ENCODE results near the gene UPP1. TPM values are rescaled to one million over a fixed set of nuclear protein-coding genes. Genes with fewer than 3 reads are reported as not detected.

The UPP1 gene
- total and polyA plus RNA-seq, 2 of the 4 experiments (the other 2 are of a cell fraction), result 3.9 to 14.5 TPM

GRCh38 chr7:48149058-48149457 is 60.0 kb downstream of the UPP1 start:
- in situ Hi-C loops (cut with MboI; ENCODE audit: low sequenced_read_pairs) (no loop called here), dilution Hi-C loops (cut with HindIII; ENCODE audit: low sequenced_read_pairs, unreplicated experiment) (no loop called here), intact Hi-C loops (cut with micrococcal nuclease) (no loop called here)
- BruUV-seq (replicated peaks), result no TSS peak
- Histone ChIP-seq H4K5ac (ENCODE audit: low read depth, low read length) (no peak overlapping the region), H4K20me1 (ENCODE audit: insufficient read depth, low read length) (no peaks in the 10 kb centered on the region), H3K18ac (ENCODE audit: low read depth, low read length) (no peak overlapping the region), H2AK5ac (ENCODE audit: low read depth, low read length) (no peak overlapping the region), H3K36me3 (ENCODE audit: control insufficient read depth, insufficient read depth, low read length) (no peaks in the 10 kb centered on the region), H2BK20ac (ENCODE audit: low read depth, low read length) (no peak overlapping the region), H2BK120ac (ENCODE audit: low read depth, low read length) (no peak overlapping the region), H3K56ac (ENCODE audit: extremely low read depth, insufficient read depth, low read length) (no peak overlapping the region), H2AFZ (replicated peaks; ENCODE audit: low read length, poor library complexity) (no peak overlapping the region), H3K4me2 (ENCODE audit: low read depth, low read length) (no peak overlapping the region), H3K9ac (ENCODE audit: low read depth, low read length) (no peak overlapping the region), H3K4ac (ENCODE audit: low read depth, low read length) (no peak overlapping the region), H3K23ac (ENCODE audit: low read depth, low read length) (no peak overlapping the region), H3K9me1 (ENCODE audit: insufficient read depth, low read length) (no peaks in the 10 kb centered on the region), H2AK9ac (replicated peaks; ENCODE audit: low read depth, low read length, poor library complexity) (no peak overlapping the region), H3K9me3 (ENCODE audit: control insufficient read depth, insufficient read depth, low read length) (no peaks in the 10 kb centered on the region), H3K27me3 (ENCODE audit: control insufficient read depth, insufficient read depth, low read length) (peaks cover 12% of the 10 kb centered on the region), H3K14ac (replicated peaks; ENCODE audit: low read depth, low read length) (no peak overlapping the region), H3K4me1 (ENCODE audit: control insufficient read depth, insufficient read depth, low read length) (no peaks in the 10 kb centered on the region), H3K79me1 (ENCODE audit: low read depth in 1 of 2, low read length in 2 of 2) (no peaks in the 10 kb centered on the region), H4K8ac (ENCODE audit: low read depth in 2 of 2, low read length in 2 of 2) (no peak overlapping the region), H2BK15ac (ENCODE audit: low read depth, low read length) (no peak overlapping the region), H4K91ac (ENCODE audit: insufficient read depth, low read depth, low read length) (no peak overlapping the region), H3K27ac (ENCODE audit: insufficient read depth, low read length) (no peak overlapping the region), H2BK5ac (ENCODE audit: low read depth, low read length, poor library complexity, severe bottlenecking) (no peak overlapping the region), H3K4me3 (ENCODE audit: insufficient read depth, low read depth, low read length) (no peak overlapping the region)
- no peak for ATAC-seq (ENCODE audit: low read depth)
- TF ChIP-seq RFX5 (IDR thresholded peaks at IDR 0.05; ENCODE audit: low read depth, low read length) (no peak), NFE2L2 (IDR thresholded peaks at IDR 0.05; ENCODE audit: low read depth, low read length) (no peak), CEBPB (IDR thresholded peaks at IDR 0.05; ENCODE audit: low read depth, low read length) (no peak), RAD21 (IDR thresholded peaks at IDR 0.05; ENCODE audit: low read length) (no peak), CHD1 (IDR thresholded peaks at IDR 0.05; ENCODE audit: low read depth, low read length) (no peak)
- CTCF ChIA-PET, result no interaction called here
- no peak for DNase-seq
- POLR2A ChIA-PET (ENCODE audit: unreplicated experiment), result no interaction called here

Measured in IMR-90 (cell line).